Adrenal gland (tissue), 5 donors: Measurements from ENCODE around the gene ADAMTS19.

ENCODE experiments used
- POLR2A ChIP-seq, 2 donors: fragments of 450-650 bp; IDR thresholded peaks; one replicate each; pipeline ENCODE4 v1.6.1; 2017; ENCODE audit warnings: antibody characterized with exemption in 2 of 2, mild to moderate bottlenecking in 2 of 2, moderate library complexity in 1 of 2
- TF ChIP-seq, protein P1 (sequence below), 6 experiments: fragments of 450-650 bp in 4 of 6; fragments of 200-600 bp in 2 of 6; sonication (generic) in 1 of 6; IDR thresholded peaks; 1 replicate in 5 of 6; 2 replicates in 1 of 6; pipeline versions ENCODE4 v1.5.1 to v1.8.0; 2016 to 2021; ENCODE audit warnings: antibody characterized with exemption in 6 of 6, mild to moderate bottlenecking in 2 of 6, moderate library complexity in 1 of 6
- donor health status: DM: no; HTN: no; CAD: no.

DNA sequence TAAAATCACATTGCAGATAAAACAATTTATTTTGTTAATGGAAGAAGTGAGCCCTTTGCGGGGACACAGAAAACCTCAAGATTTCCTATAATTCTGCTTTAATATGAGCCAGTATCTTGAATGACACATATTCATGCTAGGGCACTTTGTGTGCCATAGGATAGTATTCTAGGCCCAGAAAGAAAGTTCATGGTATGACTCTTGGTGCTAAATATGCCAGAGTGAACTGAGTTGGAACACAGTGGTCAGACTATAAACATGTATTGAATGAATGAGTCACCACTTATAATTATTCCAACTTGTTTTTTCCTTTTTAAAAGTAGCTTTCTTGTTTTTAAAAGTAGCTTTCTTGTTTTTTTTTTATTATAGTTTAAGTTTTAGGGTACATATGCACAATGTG lies 46.0 kb downstream of the ADAMTS19 start:
- TF ChIP-seq, protein P1, sequence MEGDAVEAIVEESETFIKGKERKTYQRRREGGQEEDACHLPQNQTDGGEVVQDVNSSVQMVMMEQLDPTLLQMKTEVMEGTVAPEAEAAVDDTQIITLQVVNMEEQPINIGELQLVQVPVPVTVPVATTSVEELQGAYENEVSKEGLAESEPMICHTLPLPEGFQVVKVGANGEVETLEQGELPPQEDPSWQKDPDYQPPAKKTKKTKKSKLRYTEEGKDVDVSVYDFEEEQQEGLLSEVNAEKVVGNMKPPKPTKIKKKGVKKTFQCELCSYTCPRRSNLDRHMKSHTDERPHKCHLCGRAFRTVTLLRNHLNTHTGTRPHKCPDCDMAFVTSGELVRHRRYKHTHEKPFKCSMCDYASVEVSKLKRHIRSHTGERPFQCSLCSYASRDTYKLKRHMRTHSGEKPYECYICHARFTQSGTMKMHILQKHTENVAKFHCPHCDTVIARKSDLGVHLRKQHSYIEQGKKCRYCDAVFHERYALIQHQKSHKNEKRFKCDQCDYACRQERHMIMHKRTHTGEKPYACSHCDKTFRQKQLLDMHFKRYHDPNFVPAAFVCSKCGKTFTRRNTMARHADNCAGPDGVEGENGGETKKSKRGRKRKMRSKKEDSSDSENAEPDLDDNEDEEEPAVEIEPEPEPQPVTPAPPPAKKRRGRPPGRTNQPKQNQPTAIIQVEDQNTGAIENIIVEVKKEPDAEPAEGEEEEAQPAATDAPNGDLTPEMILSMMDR (IDR thresholded peaks at IDR 0.05) = no peak
- no peak for TF ChIP-seq POLR2A (IDR thresholded peaks at IDR 0.05)
